Stimulated activated CD4-positive, alpha-beta T cell treated with anti-CD3 and anti-CD28 coated beads, Interleukin-4, amount 100 ng/mL, for 24 hours (primary cell): ENCODE results near the gene NAPB.

Source experiments
- DNase-seq: peaks from one replicate; pipeline ENCODE4 v3.0.0-alpha.2; 2020

NAPB gene

GRCh38 chr20:23340524-23340923, 80.8 kb downstream of the NAPB start:
- peak; percentile 22 for DNase-seq

- no peak for DNase-seq
Measured at GRCh38 chr20:23339986-23340385, 81.3 kb downstream of the NAPB start.

GRCh38 chr20:23337312-23337711, 84.0 kb downstream of the NAPB start:
- DNase-seq: no peak

GRCh38 chr20:23336476-23336875, 84.8 kb downstream of the NAPB start:
- DNase-seq: no peak

- no peak for DNase-seq
Measured at GRCh38 chr20:23335521-23335920, 85.8 kb downstream of the NAPB start.

- no peak for DNase-seq
Measured at GRCh38 chr20:23334111-23334510, 87.2 kb downstream of the NAPB start.

- DNase-seq: no peak
Measured at GRCh38 chr20:23332467-23332866, 88.8 kb downstream of the NAPB start.

GRCh38 chr20:23331450-23332350, 89.6 kb downstream of the NAPB start:
- DNase-seq: no peak

- no peak for DNase-seq
Measured at GRCh38 chr20:23327617-23328333, 93.5 kb downstream of the NAPB start.

GRCh38 chr20:23326774-23327173, 94.5 kb downstream of the NAPB start:
- DNase-seq: no peak

GRCh38 chr20:23325107-23325506, 96.2 kb downstream of the NAPB start:
- DNase-seq: no peak
